Transverse colon (tissue), 4 donors: ENCODE data around the gene LRP10. TPM values are rescaled to one million over a fixed set of nuclear protein-coding genes. Genes with fewer than 3 reads are reported as not detected.

Experiments
- DNase-seq: peaks from one replicate; pipeline ENCODE4 v3.0.0-alpha.2; 2019
- H3K27ac ChIP-seq, 4 donors: fragments of 200-600 bp; sonication (generic); 2 replicates each; pipeline ENCODE4 v1.5.1; 2016 to 2018; ENCODE audit warnings: inconsistent platforms in 4 of 4
- H3K27me3 ChIP-seq: fragments of 200-600 bp; sonication (generic); 2 replicates; pipeline ENCODE4 v1.5.1; 2017; ENCODE audit warnings: inconsistent platforms
- H3K36me3 ChIP-seq, 4 donors: fragments of 200-600 bp; sonication (generic); 2 replicates each; pipeline ENCODE4 v1.5.1; 2017 to 2019; ENCODE audit warnings: inconsistent platforms in 4 of 4
- H3K4me1 ChIP-seq, 4 donors: fragments of 200-600 bp; sonication (generic); 2 replicates each; pipeline ENCODE4 v1.5.1; 2017 to 2020; ENCODE audit warnings: inconsistent platforms in 4 of 4
- H3K4me3 ChIP-seq, 4 donors: fragments of 200-600 bp; sonication (generic); 1 replicate in 1 of 4; 2 replicates in 3 of 4; pipeline versions ENCODE4 v1.5.1 to v1.6.1; 2017 to 2019; ENCODE audit warnings: inconsistent platforms in 4 of 4
- H3K9me3 ChIP-seq, 2 donors: fragments of 200-600 bp; sonication (generic); 2 replicates each; pipeline ENCODE4 v1.5.1; 2017 to 2019; ENCODE audit warnings: inconsistent platforms in 2 of 2
- EP300 ChIP-seq: sonication (generic); formaldehyde crosslinking; IDR thresholded peaks from one replicate; pipeline ENCODE4 v1.6.1; 2017; ENCODE audit warnings: antibody characterized with exemption, low read depth
- POLR2A ChIP-seq: fragments of 450-650 bp; IDR thresholded peaks from one replicate; pipeline ENCODE4 v1.6.1; 2016; ENCODE audit warnings: antibody characterized with exemption, mild to moderate bottlenecking, moderate library complexity
- POLR2AphosphoS5 ChIP-seq, 3 donors: sonication (generic); formaldehyde crosslinking; IDR thresholded peaks; one replicate each; pipeline ENCODE4 v1.6.1; 2016; ENCODE audit warnings: antibody characterized with exemption in 3 of 3
- WGBS, 2 donors: methylation state at CpG; one replicate each; pipeline ENCODE4 v1.1.5; 2018; ENCODE audit warnings: low coverage in 1 of 2; 5-methylcytosine and 5-hydroxymethylcytosine counted together
- in situ Hi-C, 4 donors: fragments of 200-750 bp; cut with MboI; loops; one replicate each; pipeline versions ENCODE4 v1.15.0 to v1.15.1; 2017; ENCODE audit warnings: low sequenced_read_pairs in 3 of 4, low pct_ligation_motif_present in 1 of 4, low pct_unique_long_range_greater_than_20kb in 1 of 4
- intact Hi-C: fragments of 100-400 bp; cut with DNase I; formaldehyde crosslinking; loops from one replicate; pipeline ENCODE4 v1.15.1; 2023; ENCODE audit warnings: low total_unique reads
- total RNA-seq, 4 donors: library from RNA; depleted of rRNA; stranded (reverse); fragments of >200 nt; gene quantifications; one replicate each; pipeline ENCODE4 v1.1.0, GENCODE V29; 2016
- TF ChIP-seq, protein P1 (sequence below), 5 experiments: fragments of 200-600 bp in 3 of 5; fragments of 450-650 bp in 2 of 5; sonication (generic) in 3 of 5; IDR thresholded peaks; 1 replicate in 2 of 5; 2 replicates in 3 of 5; pipeline ENCODE4 v1.5.1; 2016 to 2017; ENCODE audit warnings: antibody characterized with exemption in 5 of 5, inconsistent platforms in 3 of 5, mild to moderate bottlenecking in 2 of 5, moderate library complexity in 1 of 5

The LRP10 gene
- total RNA-seq, 4 donors from 2014 or later, result 88.8 to 232 (median 180) TPM

DNA sequence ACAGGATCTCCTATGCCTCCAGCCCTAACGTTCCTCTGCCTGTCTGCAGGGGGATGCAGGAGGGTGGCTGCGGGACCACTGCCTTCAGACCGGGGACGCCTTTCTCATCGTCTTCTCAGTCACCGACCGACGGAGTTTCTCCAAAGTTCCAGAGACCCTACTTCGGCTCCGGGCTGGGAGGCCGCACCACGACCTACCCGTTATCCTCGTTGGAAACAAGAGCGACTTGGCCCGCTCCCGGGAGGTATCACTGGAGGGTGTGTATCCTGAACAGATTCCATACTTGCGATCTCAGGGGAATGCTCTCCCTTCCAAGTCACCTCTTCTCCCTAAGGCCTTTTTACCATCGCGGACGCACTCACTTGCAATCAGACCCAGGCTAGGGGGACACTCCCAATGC is 14.4 kb downstream of the LRP10 start:
- Histone ChIP-seq H3K9me3 (no peaks in the 10 kb centered on the region), H3K27me3 (no peaks in the 10 kb centered on the region), H3K4me3 (peak overlapping the region in 2 of 4 donors; percentile 56 to 65), H3K27ac (peak overlapping the region; percentile 82 to 88 (median 88)), H3K36me3 (no peaks in the 10 kb centered on the region), H3K4me1 (peaks cover 13 to 44% (median 15%) of the 10 kb centered on the region in 4 donors)
- 94 to 96% methylated on average over 17 to 21 of the region's 21 CpGs for WGBS, 2 donors
- DNase-seq, result no peak
- TF ChIP-seq POLR2AphosphoS5 (IDR thresholded peaks at IDR 0.05) (no peak), EP300 (no peak), POLR2A (no peak)
- TF ChIP-seq, protein P1, sequence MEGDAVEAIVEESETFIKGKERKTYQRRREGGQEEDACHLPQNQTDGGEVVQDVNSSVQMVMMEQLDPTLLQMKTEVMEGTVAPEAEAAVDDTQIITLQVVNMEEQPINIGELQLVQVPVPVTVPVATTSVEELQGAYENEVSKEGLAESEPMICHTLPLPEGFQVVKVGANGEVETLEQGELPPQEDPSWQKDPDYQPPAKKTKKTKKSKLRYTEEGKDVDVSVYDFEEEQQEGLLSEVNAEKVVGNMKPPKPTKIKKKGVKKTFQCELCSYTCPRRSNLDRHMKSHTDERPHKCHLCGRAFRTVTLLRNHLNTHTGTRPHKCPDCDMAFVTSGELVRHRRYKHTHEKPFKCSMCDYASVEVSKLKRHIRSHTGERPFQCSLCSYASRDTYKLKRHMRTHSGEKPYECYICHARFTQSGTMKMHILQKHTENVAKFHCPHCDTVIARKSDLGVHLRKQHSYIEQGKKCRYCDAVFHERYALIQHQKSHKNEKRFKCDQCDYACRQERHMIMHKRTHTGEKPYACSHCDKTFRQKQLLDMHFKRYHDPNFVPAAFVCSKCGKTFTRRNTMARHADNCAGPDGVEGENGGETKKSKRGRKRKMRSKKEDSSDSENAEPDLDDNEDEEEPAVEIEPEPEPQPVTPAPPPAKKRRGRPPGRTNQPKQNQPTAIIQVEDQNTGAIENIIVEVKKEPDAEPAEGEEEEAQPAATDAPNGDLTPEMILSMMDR (IDR thresholded peaks at IDR 0.05), result no peak
- in situ Hi-C loops, result no loop called here
- intact Hi-C loops, result no loop called here

DNA sequence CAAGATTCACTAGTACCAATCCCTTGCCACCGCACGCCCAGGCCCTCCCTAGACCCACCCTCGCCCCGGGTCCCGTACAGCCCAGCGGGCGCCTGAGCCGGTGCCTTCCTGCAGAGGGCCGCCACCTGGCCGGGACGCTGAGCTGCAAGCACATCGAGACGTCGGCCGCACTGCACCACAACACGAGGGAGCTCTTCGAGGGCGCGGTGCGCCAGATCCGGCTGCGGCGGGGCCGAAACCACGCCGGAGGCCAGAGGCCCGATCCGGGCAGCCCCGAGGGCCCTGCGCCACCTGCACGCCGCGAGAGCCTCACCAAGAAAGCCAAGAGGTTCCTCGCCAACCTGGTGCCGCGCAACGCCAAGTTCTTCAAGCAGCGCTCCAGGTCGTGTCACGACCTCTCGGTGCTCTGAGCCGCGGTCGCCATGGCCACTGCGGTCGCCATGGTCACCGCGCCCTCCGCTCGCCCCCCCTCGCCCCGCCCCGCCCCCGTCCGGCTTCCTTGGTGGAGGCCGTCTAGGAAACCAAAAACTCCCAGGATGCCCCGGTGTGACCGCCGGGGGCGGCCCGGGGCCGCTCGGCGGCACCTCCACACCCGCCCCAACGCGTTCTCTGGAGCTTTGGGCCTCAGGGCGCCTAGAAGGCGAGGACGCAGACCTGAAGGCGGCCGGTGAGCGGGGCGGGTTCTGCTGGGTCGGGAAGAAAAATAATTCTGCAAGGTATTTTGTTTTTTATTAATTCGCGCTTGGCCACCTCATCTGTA is 15.1 kb downstream of the LRP10 start:
- H3K27ac ChIP-seq, result peak overlapping the region; percentile 82 to 88 (median 88)
- WGBS, 2 donors, result 8 to 11% methylated on average over 5 to 29 of the region's 77 CpGs
- H3K9me3 ChIP-seq, result no peaks in the 10 kb centered on the region
- in situ Hi-C loops (no loop called here), intact Hi-C loops (no loop called here)
- TF ChIP-seq, protein P1 (IDR thresholded peaks at IDR 0.05), result peak in 3 of 5 experiments; percentile 3 to 41 (median 15)
- TF ChIP-seq EP300, result no peak
- TF ChIP-seq POLR2A, result peak; percentile 60
- TF ChIP-seq POLR2AphosphoS5 (IDR thresholded peaks at IDR 0.05), result peak in 1 of 3 donors; percentile 7
- peaks cover 13 to 44% (median 15%) of the 10 kb centered on the region in 4 donors for H3K4me1 ChIP-seq
- H3K27me3 ChIP-seq, result no peaks in the 10 kb centered on the region
- H3K36me3 ChIP-seq, result no peaks in the 10 kb centered on the region
- peak overlapping the region; percentile 45 to 65 (median 51) for H3K4me3 ChIP-seq
- DNase-seq, result peak; percentile 87

DNA sequence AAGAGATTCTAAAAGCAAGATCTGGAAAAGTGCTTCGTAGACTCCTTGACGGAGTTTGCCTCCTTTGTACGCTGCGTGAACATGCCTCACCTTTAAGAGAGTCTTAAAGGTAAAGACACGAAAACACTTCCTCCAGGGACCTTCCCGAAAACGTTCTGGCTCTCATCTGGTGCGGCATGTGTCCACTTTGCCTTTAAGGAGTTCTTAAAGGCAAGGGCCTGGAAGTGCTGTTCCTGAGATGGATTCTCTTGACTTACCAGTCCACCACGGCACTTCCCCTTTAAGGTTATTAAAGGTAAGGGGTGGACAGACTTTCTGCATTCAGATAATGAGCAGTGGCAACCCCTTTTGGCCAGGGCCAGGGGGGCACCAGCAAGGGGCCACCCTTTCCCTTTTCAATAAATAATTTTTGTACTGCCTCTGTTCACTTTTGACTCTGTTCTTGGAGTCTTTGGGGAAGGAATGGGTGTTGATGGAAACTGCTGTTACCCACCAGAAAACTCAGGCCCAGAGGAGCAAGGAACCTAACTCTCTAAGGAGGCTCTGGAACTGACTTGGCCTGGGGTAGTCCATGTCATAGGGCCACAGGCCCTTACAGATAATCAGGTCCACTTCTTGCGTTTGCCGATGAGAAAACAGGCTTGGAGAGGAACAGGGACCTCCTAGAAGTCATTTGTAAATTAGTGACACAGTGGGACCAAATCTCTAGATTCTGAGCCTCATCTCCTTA is 15.9 kb downstream of the LRP10 start:
- peak overlapping the region; percentile 82 to 88 (median 88) for H3K27ac ChIP-seq
- no peak for TF ChIP-seq POLR2A
- TF ChIP-seq POLR2AphosphoS5 (IDR thresholded peaks at IDR 0.05), result peak in 1 of 3 donors; percentile 19
- no peaks in the 10 kb centered on the region for H3K36me3 ChIP-seq
- no peaks in the 10 kb centered on the region for H3K9me3 ChIP-seq
- no peaks in the 10 kb centered on the region for H3K27me3 ChIP-seq
- WGBS, 2 donors, result 0 to 24% methylated on average over 4 to 11 of the region's 11 CpGs
- intact Hi-C loops, result no loop called here
- DNase-seq, result peak; percentile 78
- H3K4me1 ChIP-seq, result peaks cover 13 to 40% (median 13%) of the 10 kb centered on the region in 4 donors
- peak overlapping the region; percentile 45 to 65 (median 51) for H3K4me3 ChIP-seq
- in situ Hi-C loops, result no loop called here

DNA sequence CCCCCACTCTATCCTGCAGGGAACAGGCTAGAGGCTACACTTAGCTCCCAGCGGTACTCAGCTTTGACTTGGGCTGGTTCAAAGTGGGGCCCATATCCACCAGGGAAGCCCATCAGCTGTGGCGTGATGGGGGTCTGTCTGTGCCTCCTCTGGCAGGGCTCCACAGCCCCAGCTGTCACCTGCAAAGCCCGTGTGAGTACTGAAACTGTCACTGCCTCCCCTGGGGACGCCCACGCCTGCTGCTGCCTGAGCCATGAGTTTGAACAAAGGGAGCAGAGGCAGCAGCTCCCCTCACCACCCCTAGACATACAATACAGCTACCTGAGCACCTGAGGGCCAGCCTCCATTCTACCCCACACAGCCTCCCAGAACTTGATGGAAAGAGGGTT is 16.4 kb downstream of the LRP10 start:
- Histone ChIP-seq H3K36me3 (no peaks in the 10 kb centered on the region), H3K27ac (peak overlapping the region; percentile 82 to 88 (median 88)), H3K4me3 (peak overlapping the region in 1 of 4 donors; percentile 65), H3K27me3 (no peaks in the 10 kb centered on the region), H3K9me3 (no peaks in the 10 kb centered on the region), H3K4me1 (peaks cover 9 to 35% (median 10%) of the 10 kb centered on the region in 4 donors)
- TF ChIP-seq, protein P1 (IDR thresholded peaks at IDR 0.05), result no peak
- no peak for TF ChIP-seq POLR2A
- TF ChIP-seq POLR2AphosphoS5 (IDR thresholded peaks at IDR 0.05), result no peak
- no peak for TF ChIP-seq EP300
- intact Hi-C loops (no loop called here), in situ Hi-C loops (no loop called here)
- DNase-seq, result peak; percentile 62
- 76% methylated on average over 2 of the region's 5 CpGs; no CpG with 5 or more reads in 1 of the 2 donors for WGBS, 2 donors
